ENCODE measurements around the gene CCRL2.
"Not testable (repeated sequence)": the region's sequence is repeated elsewhere in the genome, so short reads cannot be mapped to it uniquely, and the experiment has no call there.

Gene CCRL2

GRCh38 chr3:46420931-46421330 lies 13.9 kb downstream of the CCRL2 start:
- Histone ChIP-seq H3K4me1 (ENCODE audit: control insufficient read depth, insufficient read depth, low read length) (no peaks in the 10 kb centered on the region), H3K27ac (ENCODE audit: extremely low read depth, low read depth, low read length) (no peak overlapping the region), H3K36me3 (ENCODE audit: control insufficient read depth in 2 of 2, insufficient read depth in 1 of 2, low read length in 2 of 2) (no peaks in the 10 kb centered on the region), H3K9me3 (ENCODE audit: control insufficient read depth, insufficient read depth, low read depth, low read length) (no peaks in the 10 kb centered on the region), H3K4me3 (ENCODE audit: low read depth, low read length) (no peak overlapping the region)
- TF ChIP-seq ZBTB1 (tag by site-specific recombination; IDR thresholded peaks at IDR 0.05) = no peak
- TF ChIP-seq ZNF488 (tag by site-specific recombination; IDR thresholded peaks at IDR 0.05) = no peak
- no peak for TF ChIP-seq ZNF223 (tag by site-specific recombination; IDR thresholded peaks at IDR 0.05)
- TF ChIP-seq ZFP41 (tag by site-specific recombination; IDR thresholded peaks at IDR 0.05; ENCODE audit: borderline replicate concordance) = no peak
- no peak for TF ChIP-seq ZNF2 (tag by site-specific recombination; IDR thresholded peaks at IDR 0.05)
- TF ChIP-seq ZNF530 (tag by site-specific recombination; IDR thresholded peaks at IDR 0.05; ENCODE audit: low read depth) = no peak
- ChIA-PET CTCF (no interaction called here), POLR2A (no interaction called here)

GRCh38 chr3:46422617-46423016 lies 15.6 kb downstream of the CCRL2 start:
- H3K4me1 ChIP-seq (ENCODE audit: control insufficient read depth, insufficient read depth, low read length) = no peaks in the 10 kb centered on the region
- POLR2A ChIA-PET = no interaction called here
- CTCF ChIA-PET = no interaction called here
- H3K36me3 ChIP-seq (ENCODE audit: control insufficient read depth in 2 of 2, insufficient read depth in 1 of 2, low read length in 2 of 2) = no peaks in the 10 kb centered on the region
- no peaks in the 10 kb centered on the region for H3K9me3 ChIP-seq (ENCODE audit: control insufficient read depth, insufficient read depth, low read depth, low read length)
- TF ChIP-seq FEZF1 (tag by site-specific recombination; IDR thresholded peaks at IDR 0.05) = peak; percentile 31; the same call in 1 of the 2 replicates
- TF ChIP-seq ZNF660 (tag by site-specific recombination; IDR thresholded peaks at IDR 0.05) = no peak
- TF ChIP-seq PRDM10 (tag by site-specific recombination; IDR thresholded peaks at IDR 0.05) = peak; percentile 62
- no peak overlapping the region for H3K4me3 ChIP-seq (ENCODE audit: low read depth, low read length)
- H3K27ac ChIP-seq (ENCODE audit: extremely low read depth, low read depth, low read length) = no peak overlapping the region

DNA sequence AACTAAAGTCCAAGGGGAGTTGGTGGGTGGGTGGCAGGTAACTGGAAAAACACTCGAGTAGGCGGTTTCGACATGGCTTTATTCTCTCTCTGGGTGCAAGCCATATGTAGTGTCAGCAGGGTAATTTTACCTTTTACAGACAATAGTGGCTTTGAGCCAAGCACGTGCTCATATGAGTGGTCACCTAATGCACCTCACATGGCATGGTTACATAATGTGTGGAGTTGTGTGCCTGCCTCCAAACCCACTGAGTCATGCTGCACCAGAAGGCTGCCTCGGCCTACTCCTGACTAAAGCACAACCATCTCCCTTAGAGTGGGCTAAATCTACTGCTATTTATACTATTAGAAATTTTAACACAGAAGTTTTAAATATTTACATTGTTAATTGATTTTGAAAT lies 16.5 kb downstream of the CCRL2 start:
- Histone ChIP-seq H3K9me3 (ENCODE audit: control insufficient read depth, insufficient read depth, low read depth, low read length) (no peaks in the 10 kb centered on the region), H3K36me3 (ENCODE audit: control insufficient read depth in 2 of 2, insufficient read depth in 1 of 2, low read length in 2 of 2) (no peaks in the 10 kb centered on the region), H3K4me1 (ENCODE audit: control insufficient read depth, insufficient read depth, low read length) (no peaks in the 10 kb centered on the region), H3K27ac (ENCODE audit: extremely low read depth, low read depth, low read length) (no peak overlapping the region), H3K4me3 (ENCODE audit: low read depth, low read length) (no peak overlapping the region)
- ChIA-PET POLR2A (no interaction called here), CTCF (no interaction called here)
- TF ChIP-seq KLF7 (tag by site-specific recombination; IDR thresholded peaks at IDR 0.05; ENCODE audit: borderline replicate concordance) (no peak), ZNF202 (tag by site-specific recombination; IDR thresholded peaks at IDR 0.05; ENCODE audit: borderline replicate concordance) (no peak), ZNF335 (tag by site-specific recombination; conservative IDR thresholded peaks at IDR 0.05) (0 out of 2 replicates have a peak, but pooled peaks have one; percentile 25), HOXC10 (CRISPR knock-in tag; IDR thresholded peaks at IDR 0.05) (no peak), ZNF626 (tag by site-specific recombination; IDR thresholded peaks at IDR 0.05) (no peak), ZNF529 (tag by site-specific recombination; IDR thresholded peaks at IDR 0.05; ENCODE audit: insufficient replicate concordance) (no peak), EGR2 (tag by site-specific recombination; IDR thresholded peaks at IDR 0.05; ENCODE audit: low read depth) (0 out of 2 replicates have a peak, but pooled peaks have one; percentile 18), ZNF654 (tag by site-specific recombination; IDR thresholded peaks at IDR 0.05; ENCODE audit: low read depth) (no peak), ZFHX2 (tag by site-specific recombination; conservative IDR thresholded peaks at IDR 0.05) (peak; percentile 33)
- TF ChIP-seq, protein P1, sequence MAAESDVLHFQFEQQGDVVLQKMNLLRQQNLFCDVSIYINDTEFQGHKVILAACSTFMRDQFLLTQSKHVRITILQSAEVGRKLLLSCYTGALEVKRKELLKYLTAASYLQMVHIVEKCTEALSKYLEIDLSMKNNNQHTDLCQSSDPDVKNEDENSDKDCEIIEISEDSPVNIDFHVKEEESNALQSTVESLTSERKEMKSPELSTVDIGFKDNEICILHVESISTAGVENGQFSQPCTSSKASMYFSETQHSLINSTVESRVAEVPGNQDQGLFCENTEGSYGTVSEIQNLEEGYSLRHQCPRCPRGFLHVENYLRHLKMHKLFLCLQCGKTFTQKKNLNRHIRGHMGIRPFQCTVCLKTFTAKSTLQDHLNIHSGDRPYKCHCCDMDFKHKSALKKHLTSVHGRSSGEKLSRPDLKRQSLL (tag by site-specific recombination; IDR thresholded peaks at IDR 0.05) = no peak
- TF ChIP-seq, protein P2, sequence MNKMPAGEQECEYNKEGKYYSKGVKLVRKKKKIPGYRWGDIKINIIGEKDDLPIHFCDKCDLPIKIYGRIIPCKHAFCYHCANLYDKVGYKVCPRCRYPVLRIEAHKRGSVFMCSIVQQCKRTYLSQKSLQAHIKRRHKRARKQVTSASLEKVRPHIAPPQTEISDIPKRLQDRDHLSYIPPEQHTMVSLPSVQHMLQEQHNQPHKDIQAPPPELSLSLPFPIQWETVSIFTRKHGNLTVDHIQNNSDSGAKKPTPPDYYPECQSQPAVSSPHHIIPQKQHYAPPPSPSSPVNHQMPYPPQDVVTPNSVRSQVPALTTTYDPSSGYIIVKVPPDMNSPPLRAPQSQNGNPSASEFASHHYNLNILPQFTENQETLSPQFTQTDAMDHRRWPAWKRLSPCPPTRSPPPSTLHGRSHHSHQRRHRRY (tag by site-specific recombination; IDR thresholded peaks at IDR 0.05) = no peak

- POLR2A ChIA-PET; H3K4me3 ChIP-seq (ENCODE audit: low read depth, low read length); H3K27ac ChIP-seq (ENCODE audit: extremely low read depth, low read depth, low read length); H3K36me3 ChIP-seq (ENCODE audit: control insufficient read depth in 2 of 2, insufficient read depth in 1 of 2, low read length in 2 of 2); H3K9me3 ChIP-seq (ENCODE audit: control insufficient read depth, insufficient read depth, low read depth, low read length); H3K4me1 ChIP-seq (ENCODE audit: control insufficient read depth, insufficient read depth, low read length): not testable (repeated sequence)
- CTCF ChIA-PET = interaction anchor here (0.6 kb wide), 1 partner anchor 354 kb away, joined by 4 read pairs; no protein-coding TSS in a partner anchor
Measured at GRCh38 chr3:46426476-46426875, 19.4 kb downstream of the CCRL2 start.

- H3K27ac ChIP-seq (ENCODE audit: extremely low read depth, low read depth, low read length); H3K4me3 ChIP-seq (ENCODE audit: low read depth, low read length); CTCF ChIA-PET; H3K4me1 ChIP-seq (ENCODE audit: control insufficient read depth, insufficient read depth, low read length); H3K9me3 ChIP-seq (ENCODE audit: control insufficient read depth, insufficient read depth, low read depth, low read length); POLR2A ChIA-PET; H3K36me3 ChIP-seq (ENCODE audit: control insufficient read depth in 2 of 2, insufficient read depth in 1 of 2, low read length in 2 of 2): not testable (repeated sequence)
Measured at GRCh38 chr3:46427404-46427803, 20.3 kb downstream of the CCRL2 start.
